A549 (cell line): Measurements from ENCODE around the gene SMARCD1.

Source experiments
- BHLHE40 ChIP-seq: IDR thresholded peaks from 2 replicates; pipeline ENCODE4 v1.6.1; 2012; ENCODE audit warnings: low read depth, low read length, inconsistent platforms
- CEBPB ChIP-seq, 2 experiments: fragments of >200 bp in 1 of 2; sonication (Bioruptor Twin) in 1 of 2; formaldehyde crosslinking in 1 of 2; IDR thresholded peaks; 2 replicates each; pipeline ENCODE4 v1.6.1; 2012 to 2016
- CHD2 ChIP-seq: fragments of 150-350 bp; IDR thresholded peaks from 2 replicates; pipeline ENCODE4 v1.6.1; 2014; ENCODE audit warnings: low read length; ENCODE audit not compliant: partially characterized antibody
- CHD4 ChIP-seq: fragments of 200-600 bp; sonication (generic); IDR thresholded peaks from 2 replicates; pipeline ENCODE4 v1.6.1; 2016; ENCODE audit warnings: antibody characterized with exemption, mild to moderate bottlenecking, borderline replicate concordance
- CTCF ChIP-seq: fragments of >200 bp; sonication (Bioruptor Twin); formaldehyde crosslinking; IDR thresholded peaks from 3 replicates; pipeline ENCODE4 v1.5.1; 2016
- POLR2A ChIP-seq: IDR thresholded peaks from 2 replicates; pipeline ENCODE4 v1.6.1; 2012; ENCODE audit warnings: mild to moderate bottlenecking, low read length
- POLR2AphosphoS2 ChIP-seq: conservative IDR thresholded peaks from 2 replicates; pipeline ENCODE4 v1.6.1; 2012; ENCODE audit warnings: low read length, improper control_type of control experiment, inconsistent platforms
- RCOR1 ChIP-seq: fragments of 150-350 bp; IDR thresholded peaks from 2 replicates; pipeline ENCODE4 v1.6.1; 2014; ENCODE audit warnings: antibody characterized with exemption, low read length, low read depth
- RNF2 ChIP-seq: fragments of 200-600 bp; sonication (generic); IDR thresholded peaks from 2 replicates; pipeline ENCODE4 v1.6.1; 2016; ENCODE audit warnings: low read depth, mild to moderate bottlenecking, antibody characterized with exemption, moderate library complexity, borderline replicate concordance
- SMC3 ChIP-seq: fragments of >200 bp; sonication (Bioruptor Twin); formaldehyde crosslinking; IDR thresholded peaks from 3 replicates; pipeline ENCODE4 v1.6.1; 2018; ENCODE audit warnings: inconsistent platforms
- ZFP36 ChIP-seq: fragments of 450-650 bp; IDR thresholded peaks from 2 replicates; pipeline ENCODE4 v1.6.1; 2014; ENCODE audit warnings: borderline replicate concordance; ENCODE audit not compliant: partially characterized antibody
- TF ChIP-seq, protein P1 (sequence below): fragments of 200-600 bp; sonication (generic); IDR thresholded peaks from 2 replicates; pipeline ENCODE4 v1.6.1; 2016; ENCODE audit warnings: antibody characterized with exemption, mild to moderate bottlenecking, moderate library complexity

- TF ChIP-seq, protein P1, sequence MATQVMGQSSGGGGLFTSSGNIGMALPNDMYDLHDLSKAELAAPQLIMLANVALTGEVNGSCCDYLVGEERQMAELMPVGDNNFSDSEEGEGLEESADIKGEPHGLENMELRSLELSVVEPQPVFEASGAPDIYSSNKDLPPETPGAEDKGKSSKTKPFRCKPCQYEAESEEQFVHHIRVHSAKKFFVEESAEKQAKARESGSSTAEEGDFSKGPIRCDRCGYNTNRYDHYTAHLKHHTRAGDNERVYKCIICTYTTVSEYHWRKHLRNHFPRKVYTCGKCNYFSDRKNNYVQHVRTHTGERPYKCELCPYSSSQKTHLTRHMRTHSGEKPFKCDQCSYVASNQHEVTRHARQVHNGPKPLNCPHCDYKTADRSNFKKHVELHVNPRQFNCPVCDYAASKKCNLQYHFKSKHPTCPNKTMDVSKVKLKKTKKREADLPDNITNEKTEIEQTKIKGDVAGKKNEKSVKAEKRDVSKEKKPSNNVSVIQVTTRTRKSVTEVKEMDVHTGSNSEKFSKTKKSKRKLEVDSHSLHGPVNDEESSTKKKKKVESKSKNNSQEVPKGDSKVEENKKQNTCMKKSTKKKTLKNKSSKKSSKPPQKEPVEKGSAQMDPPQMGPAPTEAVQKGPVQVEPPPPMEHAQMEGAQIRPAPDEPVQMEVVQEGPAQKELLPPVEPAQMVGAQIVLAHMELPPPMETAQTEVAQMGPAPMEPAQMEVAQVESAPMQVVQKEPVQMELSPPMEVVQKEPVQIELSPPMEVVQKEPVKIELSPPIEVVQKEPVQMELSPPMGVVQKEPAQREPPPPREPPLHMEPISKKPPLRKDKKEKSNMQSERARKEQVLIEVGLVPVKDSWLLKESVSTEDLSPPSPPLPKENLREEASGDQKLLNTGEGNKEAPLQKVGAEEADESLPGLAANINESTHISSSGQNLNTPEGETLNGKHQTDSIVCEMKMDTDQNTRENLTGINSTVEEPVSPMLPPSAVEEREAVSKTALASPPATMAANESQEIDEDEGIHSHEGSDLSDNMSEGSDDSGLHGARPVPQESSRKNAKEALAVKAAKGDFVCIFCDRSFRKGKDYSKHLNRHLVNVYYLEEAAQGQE = no peak
- TF ChIP-seq POLR2A (no peak), RNF2 (no peak), CTCF (no peak), BHLHE40 (no peak), SMC3 (no peak), ZFP36 (no peak), POLR2AphosphoS2 (no peak), CHD2 (no peak), CEBPB (IDR thresholded peaks at IDR 0.05) (no peak), RCOR1 (no peak), CHD4 (no peak)
Observed at GRCh38 chr12:50052964-50053363, 32.2 kb upstream of the SMARCD1 start.
